ENCODE data around the gene KCNN4.

DNA sequence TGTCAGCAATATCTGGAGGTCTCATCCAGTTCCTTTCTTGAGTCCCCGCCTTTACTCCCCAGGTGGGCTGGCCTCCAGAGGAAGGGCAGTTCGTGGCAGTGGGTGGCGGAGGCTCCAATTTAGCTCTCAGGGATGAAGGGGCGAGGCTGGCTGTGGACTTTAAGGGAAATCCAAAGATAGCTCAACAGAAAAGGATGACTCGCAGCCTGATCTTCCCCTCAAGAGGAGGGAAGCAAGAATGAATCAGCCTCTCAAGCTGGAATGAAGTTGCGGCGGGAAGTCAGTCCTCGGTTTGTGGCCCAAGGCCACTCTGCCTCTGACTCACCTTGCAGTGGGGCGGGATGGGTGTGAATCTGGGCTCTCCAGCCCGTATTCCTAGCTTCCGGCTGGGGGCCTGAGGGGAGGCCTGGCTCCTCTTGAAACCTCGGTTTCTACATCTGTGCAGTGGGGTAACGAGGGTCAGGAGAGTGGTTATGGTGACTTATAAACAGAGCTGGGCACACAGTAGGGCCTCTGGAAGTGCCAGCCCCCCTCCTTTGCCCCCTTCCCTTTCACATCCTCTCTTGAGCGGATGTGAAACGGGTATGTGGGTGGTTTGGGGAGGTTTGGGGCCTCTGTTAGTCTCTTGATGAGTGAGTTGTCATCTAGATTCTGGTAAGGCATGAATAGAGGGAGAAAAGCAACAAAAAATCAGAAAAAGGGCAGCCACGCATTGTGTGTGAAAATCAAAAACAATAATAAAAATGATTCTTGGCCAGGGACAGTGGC is 15.5 kb downstream of the KCNN4 start:
- TF ChIP-seq, protein P1, sequence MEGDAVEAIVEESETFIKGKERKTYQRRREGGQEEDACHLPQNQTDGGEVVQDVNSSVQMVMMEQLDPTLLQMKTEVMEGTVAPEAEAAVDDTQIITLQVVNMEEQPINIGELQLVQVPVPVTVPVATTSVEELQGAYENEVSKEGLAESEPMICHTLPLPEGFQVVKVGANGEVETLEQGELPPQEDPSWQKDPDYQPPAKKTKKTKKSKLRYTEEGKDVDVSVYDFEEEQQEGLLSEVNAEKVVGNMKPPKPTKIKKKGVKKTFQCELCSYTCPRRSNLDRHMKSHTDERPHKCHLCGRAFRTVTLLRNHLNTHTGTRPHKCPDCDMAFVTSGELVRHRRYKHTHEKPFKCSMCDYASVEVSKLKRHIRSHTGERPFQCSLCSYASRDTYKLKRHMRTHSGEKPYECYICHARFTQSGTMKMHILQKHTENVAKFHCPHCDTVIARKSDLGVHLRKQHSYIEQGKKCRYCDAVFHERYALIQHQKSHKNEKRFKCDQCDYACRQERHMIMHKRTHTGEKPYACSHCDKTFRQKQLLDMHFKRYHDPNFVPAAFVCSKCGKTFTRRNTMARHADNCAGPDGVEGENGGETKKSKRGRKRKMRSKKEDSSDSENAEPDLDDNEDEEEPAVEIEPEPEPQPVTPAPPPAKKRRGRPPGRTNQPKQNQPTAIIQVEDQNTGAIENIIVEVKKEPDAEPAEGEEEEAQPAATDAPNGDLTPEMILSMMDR (IDR thresholded peaks at IDR 0.05): no peak
- no peak for TF ChIP-seq EZH2 (IDR thresholded peaks at IDR 0.05; ENCODE audit: borderline replicate concordance, insufficient read depth, low read depth, low read length, poor library complexity, severe bottlenecking)

Data from B cell (primary cell).